Activated CD4-positive, alpha-beta T cell treated with anti-CD3 and anti-CD28 coated beads for 36 hours (primary cell): Measurements from ENCODE around the gene ZCCHC7. TPM values are rescaled to one million over a fixed set of nuclear protein-coding genes. Genes with fewer than 3 reads are reported as not detected.
"Not testable (repeated sequence)": the region's sequence is repeated elsewhere in the genome, so short reads cannot be mapped to it uniquely, and the experiment has no call there.

ENCODE experiments used
- ATAC-seq: fragments of 200-7000 bp; cut with Tn5 transposase; one replicate; pipeline ENCODE4 v1.10.0; 2021; ENCODE audit warnings: mild to moderate bottlenecking, moderate library complexity
- CTCF ChIA-PET: fragments of 350-600 bp; sonication (Branson Sonifier 250); formaldehyde crosslinking; loops from one replicate; lab custom pipeline; 2021; ENCODE audit warnings: antibody characterized with exemption; lab: Charles Lee
- POLR2A ChIA-PET: fragments of 350-600 bp; sonication (Branson Sonifier 250); formaldehyde crosslinking; loops from one replicate; lab custom pipeline; 2021; ENCODE audit warnings: antibody characterized with exemption, inconsistent platforms; lab: Charles Lee
- DNase-seq: peaks from one replicate; pipeline ENCODE4 v3.0.0-alpha.2; 2020
- H3K27ac Mint-ChIP-seq: one replicate; pipeline ENCODE4 v1.8.0; 2021; ENCODE audit warnings: mixed read lengths
- H3K27me3 Mint-ChIP-seq: one replicate; pipeline ENCODE4 v1.8.0; 2021; ENCODE audit warnings: mixed read lengths
- H3K36me3 Mint-ChIP-seq: one replicate; pipeline ENCODE4 v1.8.0; 2021; ENCODE audit warnings: low read depth, mixed read lengths
- H3K4me1 Mint-ChIP-seq: one replicate; pipeline ENCODE4 v1.8.0; 2021; ENCODE audit warnings: mixed read lengths
- H3K4me3 Mint-ChIP-seq: one replicate; pipeline ENCODE4 v1.8.0; 2021; ENCODE audit warnings: mild to moderate bottlenecking, moderate library complexity, mixed read lengths
- H3K9me3 Mint-ChIP-seq: one replicate; pipeline ENCODE4 v1.8.0; 2021; ENCODE audit warnings: low read depth, mixed read lengths
- intact Hi-C, 2 experiments: fragments of 100-400 bp; cut with DNase I in 1 of 2; cut with micrococcal nuclease in 1 of 2; formaldehyde crosslinking; loops; one replicate each; pipeline versions ENCODE4 v1.14.2 to v1.15.1; 2022 to 2024; cut with DNase I, micrococcal nuclease
- total RNA-seq, 2 experiments: library from RNA; stranded (reverse); gene quantifications; one replicate each; pipeline ENCODE4 v1.2.3, GENCODE V29; 2021

Gene ZCCHC7
- total RNA-seq, 2 experiments from 2014 or later = 29.9 to 50.2 TPM

DNA sequence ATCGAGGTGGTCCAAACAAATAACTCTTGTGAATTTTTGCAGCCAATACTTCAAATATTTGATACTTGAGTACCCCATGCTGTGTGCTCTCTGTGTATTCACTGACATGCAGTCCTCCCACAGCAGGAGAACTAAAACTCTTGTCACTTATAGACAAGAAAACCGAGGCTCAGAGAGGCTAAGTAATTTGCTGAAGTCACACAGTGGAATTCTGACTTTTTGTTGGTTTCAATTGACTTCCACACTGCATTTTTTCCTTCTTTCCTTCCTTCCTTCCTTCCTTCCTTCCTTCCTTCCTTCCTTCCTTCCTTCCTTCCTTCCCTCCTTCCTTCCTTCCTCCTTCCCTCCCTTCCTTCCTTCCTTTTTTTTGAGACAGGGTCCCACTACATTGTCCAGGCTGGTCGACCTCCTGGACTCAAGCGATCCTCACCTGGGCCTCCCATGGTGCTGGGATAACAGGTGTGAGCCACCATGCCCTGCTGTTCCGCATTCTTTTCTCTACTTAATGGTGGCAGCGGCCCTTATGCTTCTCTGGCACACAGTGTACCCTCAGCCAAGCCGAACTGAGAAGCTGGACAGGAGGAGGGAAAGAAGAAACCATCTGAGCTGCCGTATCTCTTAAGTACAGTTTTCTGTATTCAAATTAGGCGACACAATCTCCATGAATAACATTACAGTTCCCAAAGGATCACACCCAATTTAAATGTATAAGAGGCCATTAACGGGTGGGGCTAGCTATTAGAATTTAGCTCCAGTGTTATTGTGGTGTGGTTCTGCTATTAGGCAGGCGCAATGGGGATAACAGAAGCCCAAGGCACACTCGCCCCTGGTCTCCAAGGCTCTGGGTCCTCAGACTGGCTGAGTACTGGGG is 263.7 kb downstream of the ZCCHC7 start:
- no peaks in the 10 kb centered on the region for H3K9me3 Mint-ChIP-seq

DNA sequence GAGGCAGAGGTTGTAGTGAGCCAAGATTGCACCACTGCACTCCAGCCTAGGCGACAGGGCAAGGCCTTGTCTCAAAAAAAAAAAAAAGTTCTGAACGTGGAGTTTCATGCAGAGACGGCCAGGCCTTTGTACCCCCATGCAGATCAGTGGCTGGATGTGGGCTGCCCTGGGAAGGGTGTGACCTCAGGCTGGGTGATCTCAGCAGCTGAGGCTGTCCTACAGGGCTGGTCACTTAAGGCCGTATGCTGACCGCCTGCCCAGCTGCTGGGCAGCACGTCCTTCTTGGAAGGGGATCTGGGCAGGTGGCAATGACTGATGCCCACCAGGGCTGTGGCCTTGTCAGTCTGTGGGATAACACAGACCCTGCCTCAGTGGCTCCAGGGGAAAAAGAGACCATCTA is 264.9 kb downstream of the ZCCHC7 start:
- no peak for DNase-seq
- H3K4me3 Mint-ChIP-seq = no peak overlapping the region
- intact Hi-C loops = no loop called here
- H3K36me3 Mint-ChIP-seq = no peaks in the 10 kb centered on the region
- ChIA-PET POLR2A (no interaction called here), CTCF (interaction anchor here (0.8 kb wide), 1 partner anchor 12 kb away, joined by 4 read pairs; no protein-coding TSS in a partner anchor)
- no peaks in the 10 kb centered on the region for H3K27me3 Mint-ChIP-seq
- no peaks in the 10 kb centered on the region for H3K9me3 Mint-ChIP-seq
- no peak for ATAC-seq
- H3K27ac Mint-ChIP-seq = no peak overlapping the region
- H3K4me1 Mint-ChIP-seq = no peaks in the 10 kb centered on the region

More for the DNA sequence above, 263.7 kb downstream of the ZCCHC7 start:
- DNase-seq = no peak
- no peak overlapping the region for H3K4me3 Mint-ChIP-seq
- POLR2A ChIA-PET = no interaction called here
- intact Hi-C loops = no loop called here
- H3K36me3 Mint-ChIP-seq = no peaks in the 10 kb centered on the region
- no peak for ATAC-seq
- no peaks in the 10 kb centered on the region for H3K27me3 Mint-ChIP-seq
- CTCF ChIA-PET = no interaction called here
- no peak overlapping the region for H3K27ac Mint-ChIP-seq
- no peaks in the 10 kb centered on the region for H3K4me1 Mint-ChIP-seq

DNA sequence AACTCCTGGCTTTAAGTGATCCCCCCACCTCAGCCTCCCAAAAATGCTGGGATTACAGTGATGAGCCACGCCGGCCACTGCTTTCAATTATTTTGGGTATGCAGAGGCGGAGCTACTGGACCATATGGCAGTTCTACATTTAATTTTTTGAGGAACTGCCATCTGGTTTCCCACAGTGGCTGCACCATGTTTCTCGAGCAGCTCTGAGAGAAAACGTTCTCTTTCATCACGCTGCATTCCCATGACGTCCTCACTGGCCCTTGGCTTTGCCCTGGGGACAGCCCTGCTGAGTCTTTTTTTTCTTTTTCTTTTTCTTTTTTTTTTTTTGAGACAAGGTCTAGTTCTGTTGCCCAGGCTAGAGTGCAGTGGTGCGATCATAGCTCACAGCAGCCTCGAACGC is 266.6 kb downstream of the ZCCHC7 start:
- H3K36me3 Mint-ChIP-seq = no peaks in the 10 kb centered on the region
- ChIA-PET POLR2A (no interaction called here), CTCF (interaction anchor here (0.6 kb wide), 2 partner anchors 72 to 394 kb away, joined by 3 read pairs; no protein-coding TSS in a partner anchor)
- ATAC-seq (no peak), DNase-seq (no peak)
- no peaks in the 10 kb centered on the region for H3K9me3 Mint-ChIP-seq
- no peaks in the 10 kb centered on the region for H3K27me3 Mint-ChIP-seq
- H3K4me3 Mint-ChIP-seq = no peak overlapping the region
- intact Hi-C loops = no loop called here
- no peaks in the 10 kb centered on the region for H3K4me1 Mint-ChIP-seq
- H3K27ac Mint-ChIP-seq = no peak overlapping the region

GRCh38 chr9:37390759-37391158 is 270.4 kb downstream of the ZCCHC7 start:
- Mint-ChIP-seq H3K27me3 (no peaks in the 10 kb centered on the region), H3K27ac (no peak overlapping the region), H3K4me3 (no peak overlapping the region), H3K9me3 (no peaks in the 10 kb centered on the region), H3K4me1 (no peaks in the 10 kb centered on the region), H3K36me3 (no peaks in the 10 kb centered on the region)
- ChIA-PET CTCF (interaction anchor here (0.6 to 1.6 kb wide), 3 partner anchors 20 to 395 kb away, joined by 3 to 4 read pairs (median 3); no protein-coding TSS in a partner anchor), POLR2A (no interaction called here)
- DNase-seq = peak; percentile 67
- no peak for ATAC-seq
- intact Hi-C loops = loop anchor here (1.0 kb wide), 2 partner anchors 394 to 395 kb away; no protein-coding TSS in a partner anchor

GRCh38 chr9:37392272-37392671 is 271.9 kb downstream of the ZCCHC7 start:
- ATAC-seq (no peak), DNase-seq (no peak)
- no peaks in the 10 kb centered on the region for H3K9me3 Mint-ChIP-seq
- intact Hi-C loops = no loop called here
- H3K27me3 Mint-ChIP-seq = no peaks in the 10 kb centered on the region
- H3K36me3 Mint-ChIP-seq = no peaks in the 10 kb centered on the region
- H3K4me3 Mint-ChIP-seq = no peak overlapping the region
- POLR2A ChIA-PET = no interaction called here
- H3K4me1 Mint-ChIP-seq = no peaks in the 10 kb centered on the region
- no peak overlapping the region for H3K27ac Mint-ChIP-seq
- CTCF ChIA-PET = interaction anchor here (0.9 to 1.5 kb wide), 6 partner anchors 11 to 519 kb away, joined by 3 read pairs; no protein-coding TSS in a partner anchor

DNA sequence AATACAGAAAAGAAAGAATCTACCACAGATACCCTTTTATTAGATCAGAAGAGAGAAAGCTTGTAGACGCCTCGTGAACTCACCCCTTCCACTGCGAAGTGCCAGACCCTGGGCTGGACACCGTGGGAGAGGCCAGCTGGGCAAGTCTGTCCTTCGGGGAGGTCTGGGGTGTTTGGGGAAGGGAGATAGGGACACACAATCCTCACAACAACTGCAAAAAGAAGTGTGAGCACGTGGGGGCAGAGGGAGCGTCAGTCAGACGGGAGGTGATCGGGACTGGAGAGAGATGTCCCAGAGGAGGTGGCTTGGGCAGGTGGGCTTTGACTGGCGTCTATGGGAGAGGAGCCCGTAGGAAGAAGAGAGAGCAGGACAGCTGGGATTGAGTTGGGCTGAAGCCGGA is 274.9 kb downstream of the ZCCHC7 start:
- H3K27me3 Mint-ChIP-seq = no peaks in the 10 kb centered on the region
- no peak overlapping the region for H3K27ac Mint-ChIP-seq
- intact Hi-C loops = no loop called here
- no peak overlapping the region for H3K4me3 Mint-ChIP-seq
- no peaks in the 10 kb centered on the region for H3K4me1 Mint-ChIP-seq
- ATAC-seq (no peak), DNase-seq (no peak)
- H3K9me3 Mint-ChIP-seq = no peaks in the 10 kb centered on the region
- H3K36me3 Mint-ChIP-seq = no peaks in the 10 kb centered on the region
- POLR2A ChIA-PET = interaction anchor here (0.6 kb wide), 1 partner anchor 109 kb away, joined by 4 read pairs; no protein-coding TSS in a partner anchor
- CTCF ChIA-PET = interaction anchor here (0.7 to 1.2 kb wide), 2 partner anchors 9 to 19 kb away, joined by 3 to 5 read pairs; no protein-coding TSS in a partner anchor

DNA sequence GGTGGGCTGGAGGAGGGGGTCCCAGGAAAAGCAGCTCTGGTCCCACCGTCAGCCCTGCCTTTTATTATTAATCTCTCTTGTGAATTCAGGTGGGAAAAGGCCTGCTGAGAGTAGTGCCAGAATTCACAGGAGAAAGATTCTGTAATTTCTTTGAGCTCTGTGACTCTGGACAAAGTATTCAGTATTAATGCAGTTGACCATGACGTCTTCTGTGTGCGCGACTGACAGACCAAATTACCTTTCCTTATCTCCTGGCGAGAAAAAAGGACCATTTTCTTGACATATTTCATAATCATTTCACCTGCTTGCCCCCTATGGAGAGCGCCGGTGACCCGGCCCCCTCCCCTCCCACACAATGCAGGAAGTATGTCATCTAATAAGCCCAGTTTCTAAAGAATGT is 275.3 kb downstream of the ZCCHC7 start:
- Mint-ChIP-seq H3K4me3 (no peak overlapping the region), H3K27me3 (no peaks in the 10 kb centered on the region), H3K36me3 (no peaks in the 10 kb centered on the region), H3K4me1 (no peaks in the 10 kb centered on the region), H3K9me3 (no peaks in the 10 kb centered on the region), H3K27ac (no peak overlapping the region)
- intact Hi-C loops = no loop called here
- POLR2A ChIA-PET = no interaction called here
- DNase-seq (no peak), ATAC-seq (no peak)
- CTCF ChIA-PET = interaction anchor here (0.6 to 1.2 kb wide), 3 partner anchors 10 to 31 kb away, joined by 3 to 5 read pairs (median 3); no protein-coding TSS in a partner anchor

GRCh38 chr9:37397948-37398347 is 277.6 kb downstream of the ZCCHC7 start:
- intact Hi-C loops, H3K27me3 Mint-ChIP-seq, H3K4me1 Mint-ChIP-seq, H3K9me3 Mint-ChIP-seq, H3K4me3 Mint-ChIP-seq, H3K36me3 Mint-ChIP-seq, H3K27ac Mint-ChIP-seq, POLR2A ChIA-PET, ATAC-seq, DNase-seq: not testable (repeated sequence)
- CTCF ChIA-PET = interaction anchor here (0.6 kb wide), 1 partner anchor 710 kb away, joined by 3 read pairs; no protein-coding TSS in a partner anchor

- POLR2A ChIA-PET = no interaction called here
- ATAC-seq (no peak), DNase-seq (no peak)
- intact Hi-C loops = no loop called here
- H3K36me3 Mint-ChIP-seq = no peaks in the 10 kb centered on the region
- H3K27me3 Mint-ChIP-seq = no peaks in the 10 kb centered on the region
- H3K27ac Mint-ChIP-seq = no peak overlapping the region
- no peaks in the 10 kb centered on the region for H3K9me3 Mint-ChIP-seq
- CTCF ChIA-PET = interaction anchor here (0.6 kb wide), 1 partner anchor 710 kb away, joined by 3 read pairs; no protein-coding TSS in a partner anchor
- peaks cover 5% of the 10 kb centered on the region for H3K4me1 Mint-ChIP-seq
- no peak overlapping the region for H3K4me3 Mint-ChIP-seq
These were observed 278.2 kb downstream of the ZCCHC7 start for GRCh38 chr9:37398464-37399025.

GRCh38 chr9:37399336-37399735 is 279.0 kb downstream of the ZCCHC7 start:
- ChIA-PET POLR2A (interaction anchor here (0.6 kb wide), 1 partner anchor 480 kb away, joined by 4 read pairs; no protein-coding TSS in a partner anchor), CTCF (no interaction called here)
- no peaks in the 10 kb centered on the region for H3K36me3 Mint-ChIP-seq
- no peaks in the 10 kb centered on the region for H3K9me3 Mint-ChIP-seq
- H3K4me1 Mint-ChIP-seq = peaks cover 5% of the 10 kb centered on the region
- no peaks in the 10 kb centered on the region for H3K27me3 Mint-ChIP-seq
- no peak overlapping the region for H3K27ac Mint-ChIP-seq
- H3K4me3 Mint-ChIP-seq = no peak overlapping the region
- ATAC-seq (no peak), DNase-seq (no peak)
- intact Hi-C loops = no loop called here

GRCh38 chr9:37404590-37404989 is 284.2 kb downstream of the ZCCHC7 start:
- intact Hi-C loops = loop anchor here in 1 of 2 experiments (10.0 kb wide), 1 partner anchor 530 kb away; no protein-coding TSS in a partner anchor
- ATAC-seq (no peak), DNase-seq (no peak)
- H3K27ac Mint-ChIP-seq = no peak overlapping the region
- CTCF ChIA-PET = interaction anchor here (1.5 kb wide), 1 partner anchor 11 kb away, joined by 4 read pairs; no protein-coding TSS in a partner anchor
- no peaks in the 10 kb centered on the region for H3K27me3 Mint-ChIP-seq
- H3K36me3 Mint-ChIP-seq = no peaks in the 10 kb centered on the region
- POLR2A ChIA-PET = no interaction called here
- H3K4me3 Mint-ChIP-seq = no peak overlapping the region
- peaks cover 13% of the 10 kb centered on the region for H3K4me1 Mint-ChIP-seq
- no peaks in the 10 kb centered on the region for H3K9me3 Mint-ChIP-seq
